ENCODE data around the gene OR5H1.

DNA sequence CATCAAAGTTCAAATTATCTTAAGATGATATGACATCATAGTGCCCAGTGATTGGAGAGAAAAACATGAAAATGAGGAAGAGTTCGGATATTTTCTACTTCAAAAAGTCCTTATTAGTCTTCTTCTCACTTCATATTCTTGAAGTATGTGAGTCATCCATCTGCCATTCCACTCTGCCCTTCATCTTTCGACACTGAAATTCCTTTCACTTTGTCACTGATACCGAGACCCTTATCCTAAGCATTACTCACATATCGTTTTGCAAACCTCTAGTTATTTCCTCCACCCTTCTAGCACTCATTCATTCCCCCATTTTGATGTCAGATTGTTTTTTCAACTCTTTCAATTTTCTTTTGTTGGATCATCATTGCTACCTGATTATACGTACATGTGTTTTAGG is 20.7 kb downstream of the OR5H1 start:
- TF ChIP-seq POLR2A (IDR thresholded peaks at IDR 0.05): no peak
- TF ChIP-seq, protein P1, sequence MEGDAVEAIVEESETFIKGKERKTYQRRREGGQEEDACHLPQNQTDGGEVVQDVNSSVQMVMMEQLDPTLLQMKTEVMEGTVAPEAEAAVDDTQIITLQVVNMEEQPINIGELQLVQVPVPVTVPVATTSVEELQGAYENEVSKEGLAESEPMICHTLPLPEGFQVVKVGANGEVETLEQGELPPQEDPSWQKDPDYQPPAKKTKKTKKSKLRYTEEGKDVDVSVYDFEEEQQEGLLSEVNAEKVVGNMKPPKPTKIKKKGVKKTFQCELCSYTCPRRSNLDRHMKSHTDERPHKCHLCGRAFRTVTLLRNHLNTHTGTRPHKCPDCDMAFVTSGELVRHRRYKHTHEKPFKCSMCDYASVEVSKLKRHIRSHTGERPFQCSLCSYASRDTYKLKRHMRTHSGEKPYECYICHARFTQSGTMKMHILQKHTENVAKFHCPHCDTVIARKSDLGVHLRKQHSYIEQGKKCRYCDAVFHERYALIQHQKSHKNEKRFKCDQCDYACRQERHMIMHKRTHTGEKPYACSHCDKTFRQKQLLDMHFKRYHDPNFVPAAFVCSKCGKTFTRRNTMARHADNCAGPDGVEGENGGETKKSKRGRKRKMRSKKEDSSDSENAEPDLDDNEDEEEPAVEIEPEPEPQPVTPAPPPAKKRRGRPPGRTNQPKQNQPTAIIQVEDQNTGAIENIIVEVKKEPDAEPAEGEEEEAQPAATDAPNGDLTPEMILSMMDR (IDR thresholded peaks at IDR 0.05): no peak
- TF ChIP-seq EP300 (IDR thresholded peaks at IDR 0.05): no peak
